Keratinocyte (primary cell): ENCODE results near the gene HTRA3. TPM values are rescaled to one million over a fixed set of nuclear protein-coding genes. Genes with fewer than 3 reads are reported as not detected.

Source experiments
- DNase-seq: peaks from one replicate; pipeline ENCODE4 v3.0.0-alpha.2; 2011; ENCODE audit warnings: low read depth, missing footprints, low spot score
- FAIRE-seq: peaks from 2 replicates; lab custom pipeline; 2011; peaks lifted over from hg19 to GRCh38; lab: Jason Lieb, UNC
- H2AFZ ChIP-seq: 2 replicates; pipeline ENCODE4 v1.6.0; 2012; ENCODE audit warnings: low read length, control low read depth, inconsistent platforms; ENCODE audit not compliant: control insufficient read depth
- H3K27ac ChIP-seq: 2 replicates; pipeline ENCODE4 v1.5.1; 2011; ENCODE audit warnings: low read length; ENCODE audit not compliant: control insufficient read depth, insufficient read depth
- H3K27me3 ChIP-seq: 3 replicates; pipeline ENCODE4 v1.6.0; 2011; ENCODE audit warnings: low read length; ENCODE audit not compliant: control insufficient read depth, insufficient read depth; ENCODE audit errors: extremely low read depth
- H3K36me3 ChIP-seq, 2 experiments: 2 replicates in 1 of 2; 3 replicates in 1 of 2; pipeline ENCODE4 v1.5.1; 2011; ENCODE audit warnings: low read length in 2 of 2, mild to moderate bottlenecking in 1 of 2; ENCODE audit not compliant: control insufficient read depth in 2 of 2, insufficient read depth in 2 of 2; ENCODE audit errors: extremely low read depth in 1 of 2
- H3K4me1 ChIP-seq: 3 replicates; pipeline ENCODE4 v1.5.1; 2011; ENCODE audit warnings: low read length; ENCODE audit not compliant: control insufficient read depth, insufficient read depth; ENCODE audit errors: extremely low read depth
- H3K4me2 ChIP-seq: 3 replicates; pipeline ENCODE4 v1.6.0; 2011; ENCODE audit warnings: low read depth, low read length; ENCODE audit not compliant: control insufficient read depth, insufficient read depth; ENCODE audit errors: extremely low read depth
- H3K4me3 ChIP-seq, 3 experiments: fragments of 200-600 bp in 1 of 3; sonication (generic) in 1 of 3; 2 replicates in 2 of 3; 3 replicates in 1 of 3; pipeline ENCODE4 v1.5.1; 2011 to 2016; ENCODE audit warnings: low read length in 3 of 3, mild to moderate bottlenecking in 3 of 3, control low read depth in 2 of 3, inconsistent platforms in 1 of 3, low read depth in 1 of 3, mixed read lengths in 1 of 3, mixed run types in 1 of 3, moderate library complexity in 1 of 3; ENCODE audit not compliant: control insufficient read depth in 2 of 3, insufficient read depth in 2 of 3; ENCODE audit errors: extremely low read depth in 1 of 3
- H3K79me2 ChIP-seq: 2 replicates; pipeline ENCODE4 v1.6.0; 2012; ENCODE audit warnings: low read length; ENCODE audit not compliant: control insufficient read depth, insufficient read depth
- H3K9ac ChIP-seq: 3 replicates; pipeline ENCODE4 v1.6.0; 2011; ENCODE audit warnings: low read length; ENCODE audit not compliant: control insufficient read depth, insufficient read depth; ENCODE audit errors: extremely low read depth
- H3K9me1 ChIP-seq: 3 replicates; pipeline ENCODE4 v1.6.0; 2011; ENCODE audit warnings: low read length; ENCODE audit not compliant: control insufficient read depth, insufficient read depth; ENCODE audit errors: extremely low read depth
- H3K9me3 ChIP-seq: 2 replicates; pipeline ENCODE4 v1.5.1; 2012; ENCODE audit warnings: low read depth, low read length; ENCODE audit not compliant: control insufficient read depth
- H4K20me1 ChIP-seq: 3 replicates; pipeline ENCODE4 v1.6.0; 2011; ENCODE audit warnings: low read length; ENCODE audit not compliant: control insufficient read depth, insufficient read depth; ENCODE audit errors: extremely low read depth
- CTCF ChIP-seq, 3 experiments: IDR thresholded peaks in 1 of 3; conservative IDR thresholded peaks in 1 of 3; optimal IDR thresholded peaks in 1 of 3; 2 replicates in 2 of 3; 3 replicates in 1 of 3; pipeline versions ENCODE3 to v1.5.1; 2011; ENCODE audit warnings: low read length in 3 of 3, mild to moderate bottlenecking in 3 of 3, moderate library complexity in 2 of 3, control low read depth in 1 of 3, inconsistent platforms in 1 of 3; ENCODE audit not compliant: insufficient read depth in 2 of 3; ENCODE audit errors: extremely low read depth in 1 of 3
- EZH2 ChIP-seq: IDR thresholded peaks from one replicate; pipeline ENCODE4 v1.6.1; 2012; ENCODE audit warnings: inconsistent platforms, mild to moderate bottlenecking, low read length, moderate library complexity
- dilution Hi-C: fragments of 300-500 bp; cut with MboI; formaldehyde crosslinking; loops from one replicate; pipeline ENCODE4 v1.7.0; 2020; ENCODE audit warnings: low sequenced_read_pairs; ENCODE audit not compliant: extremely low pct_ligation_motif_present
- polyA plus RNA-seq, 5 experiments: library from polyadenylated mRNA; depleted of rRNA in 3 of 5; stranded (reverse) in 3 of 5; stranded (forward) in 1 of 5; unstranded in 1 of 5; fragments of >200 nt; gene quantifications; 1 replicate in 1 of 5; 2 replicates in 3 of 5; 3 replicates in 1 of 5; pipeline versions ENCODE4 v1.2.1 to v1.2.3, GENCODE V29; 2011 to 2012; ENCODE audit warnings: missing spikeins in 2 of 5, low read depth in 1 of 5, low replicate concordance in 1 of 5

The HTRA3 gene
- polyA plus RNA-seq, 1 donor (not counting 4 experiments of a cell fraction or from before 2014, with no cell fraction given) = not detected

- Histone ChIP-seq H3K9me3 (no peaks in the 10 kb centered on the region), H3K4me3 (no peak overlapping the region), H3K79me2 (no peaks in the 10 kb centered on the region), H3K9ac (no peak overlapping the region), H3K4me2 (no peak overlapping the region), H3K9me1 (no peaks in the 10 kb centered on the region), H4K20me1 (no peaks in the 10 kb centered on the region), H3K27me3 (peaks cover 7% of the 10 kb centered on the region), H3K27ac (no peak overlapping the region), H2AFZ (no peak overlapping the region), H3K4me1 (no peaks in the 10 kb centered on the region), H3K36me3 (no peaks in the 10 kb centered on the region)
- no peak for FAIRE-seq
- TF ChIP-seq CTCF (optimal IDR thresholded peaks at IDR 0.05 in 1 of 3, IDR thresholded peaks at IDR 0.05 in 1 of 3, conservative IDR thresholded peaks at IDR 0.05 in 1 of 3; ENCODE audit: extremely low read depth in 1 of 3, insufficient read depth in 2 of 3, low read length in 3 of 3) = no peak
- no peak for TF ChIP-seq EZH2
- DNase-seq = no peak
- dilution Hi-C loops = loop anchor here (25.0 kb wide), 1 partner anchor 152 kb away; no protein-coding TSS in a partner anchor
Measured at GRCh38 chr4:8259743-8260430, 9.7 kb upstream of the HTRA3 start.

GRCh38 chr4:8260656-8261111, 8.9 kb upstream of the HTRA3 start:
- Histone ChIP-seq H2AFZ (no peak overlapping the region), H3K27ac (no peak overlapping the region), H3K36me3 (no peaks in the 10 kb centered on the region), H3K9me1 (no peaks in the 10 kb centered on the region), H3K4me1 (no peaks in the 10 kb centered on the region), H3K9ac (no peak overlapping the region), H3K27me3 (peaks cover 7% of the 10 kb centered on the region), H4K20me1 (no peaks in the 10 kb centered on the region), H3K9me3 (no peaks in the 10 kb centered on the region), H3K4me3 (no peak overlapping the region), H3K79me2 (no peaks in the 10 kb centered on the region), H3K4me2 (no peak overlapping the region)
- DNase-seq = no peak
- no peak for TF ChIP-seq EZH2
- TF ChIP-seq CTCF (optimal IDR thresholded peaks at IDR 0.05 in 1 of 3, IDR thresholded peaks at IDR 0.05 in 1 of 3, conservative IDR thresholded peaks at IDR 0.05 in 1 of 3; ENCODE audit: extremely low read depth in 1 of 3, insufficient read depth in 2 of 3, low read length in 3 of 3) = no peak
- no peak for FAIRE-seq
- dilution Hi-C loops = loop anchor here (25.0 kb wide), 1 partner anchor 152 kb away; no protein-coding TSS in a partner anchor
